Measurements from ENCODE around the gene KDM5B. TPM values are rescaled to one million over a fixed set of nuclear protein-coding genes. Genes with fewer than 3 reads are reported as not detected.

KDM5B gene
- total RNA-seq (10 to 100 TPM; 47.2 to 80.3 (median 56.1) TPM), polyA plus RNA-seq (10 to 100 TPM; 19.6 to 39.4 TPM)
- long read RNA-seq, donor 1, transcript KDM5B-235 (4 exons, 3,779 nt): major isoform, 6 of 68 reads
- long read RNA-seq, donor 1, partial matches to known transcripts: 52 of 68 reads
- long read RNA-seq, donor 1, other reads (novel, unspliced or antisense): 3 of 68 reads
- long read RNA-seq, donor 2, full-length matches to known transcripts: 51 of 111 reads
- long read RNA-seq, donor 2, partial matches to known transcripts: 60 of 111 reads
- long read RNA-seq, donor 2, other reads (novel, unspliced or antisense): 0 of 111 reads
- long read RNA-seq, donor 3, full-length matches to known transcripts: 10 of 16 reads
- long read RNA-seq, donor 3, partial matches to known transcripts: 4 of 16 reads
- long read RNA-seq, donor 3, other reads (novel, unspliced or antisense): 2 of 16 reads

DNA sequence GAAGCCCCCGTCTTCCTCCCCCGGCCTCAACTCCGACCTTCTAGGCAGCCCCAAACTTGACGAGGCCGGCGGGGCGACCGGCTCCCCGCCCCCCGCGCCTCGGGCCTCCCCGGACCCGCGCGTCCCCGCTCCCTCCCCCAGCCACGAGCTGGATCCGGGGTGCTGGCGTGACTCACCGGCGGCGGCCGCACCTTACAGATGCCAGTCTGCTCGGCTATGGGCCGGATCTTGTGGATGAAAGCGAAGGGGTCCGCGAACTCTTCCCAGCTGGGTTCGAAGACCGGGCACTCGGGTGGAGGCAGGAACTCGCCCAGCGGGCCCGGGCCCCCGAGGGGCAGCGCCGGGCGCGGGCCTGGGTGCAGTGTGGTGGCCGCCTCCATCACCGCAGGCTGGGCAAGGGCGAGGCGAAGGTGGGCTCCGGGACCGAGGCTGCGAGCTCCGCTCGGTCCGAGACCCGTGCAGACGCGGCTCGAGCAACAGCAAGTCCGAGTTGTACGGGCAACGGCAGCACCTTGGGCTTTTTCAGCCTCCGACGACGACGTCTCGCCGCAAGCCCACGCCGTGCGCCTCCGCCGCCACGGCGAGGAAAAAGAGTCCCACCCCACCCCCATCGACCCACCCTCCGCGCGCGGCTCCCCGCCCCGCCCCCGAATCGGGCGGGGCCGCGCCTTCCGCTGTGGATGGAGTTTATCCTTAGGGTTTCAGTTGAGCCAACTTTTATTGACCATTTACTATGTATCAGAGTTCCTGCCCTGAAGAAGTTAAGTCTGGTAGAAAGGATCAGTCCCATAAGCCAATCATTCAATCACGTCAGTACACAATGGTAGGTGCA, at the start of gene KDM5B:
Gene KDM5B (minus strand): TSS at position 496 of the 832 bp plus-strand sequence. CDS start 116 bp downstream, at position 380.
- Histone ChIP-seq H3K27ac (peak within 1 kb of the TSS; percentile 71 to 79), H3K27me3 (no peaks in the 10 kb centered on the region), H3K36me3 (no peaks in the 10 kb centered on the region), H3K4me1 (ENCODE audit: insufficient read depth) (peaks cover 9% of the 10 kb centered on the region), H3K9me3 (no peaks in the 10 kb centered on the region), H3K4me3 (peak within 1 kb of the TSS; percentile 68)
- peak; percentile 63 for TF ChIP-seq POLR2A (IDR thresholded peaks at IDR 0.05)
- TF ChIP-seq, protein P1, sequence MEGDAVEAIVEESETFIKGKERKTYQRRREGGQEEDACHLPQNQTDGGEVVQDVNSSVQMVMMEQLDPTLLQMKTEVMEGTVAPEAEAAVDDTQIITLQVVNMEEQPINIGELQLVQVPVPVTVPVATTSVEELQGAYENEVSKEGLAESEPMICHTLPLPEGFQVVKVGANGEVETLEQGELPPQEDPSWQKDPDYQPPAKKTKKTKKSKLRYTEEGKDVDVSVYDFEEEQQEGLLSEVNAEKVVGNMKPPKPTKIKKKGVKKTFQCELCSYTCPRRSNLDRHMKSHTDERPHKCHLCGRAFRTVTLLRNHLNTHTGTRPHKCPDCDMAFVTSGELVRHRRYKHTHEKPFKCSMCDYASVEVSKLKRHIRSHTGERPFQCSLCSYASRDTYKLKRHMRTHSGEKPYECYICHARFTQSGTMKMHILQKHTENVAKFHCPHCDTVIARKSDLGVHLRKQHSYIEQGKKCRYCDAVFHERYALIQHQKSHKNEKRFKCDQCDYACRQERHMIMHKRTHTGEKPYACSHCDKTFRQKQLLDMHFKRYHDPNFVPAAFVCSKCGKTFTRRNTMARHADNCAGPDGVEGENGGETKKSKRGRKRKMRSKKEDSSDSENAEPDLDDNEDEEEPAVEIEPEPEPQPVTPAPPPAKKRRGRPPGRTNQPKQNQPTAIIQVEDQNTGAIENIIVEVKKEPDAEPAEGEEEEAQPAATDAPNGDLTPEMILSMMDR (IDR thresholded peaks at IDR 0.05): no peak
- TF ChIP-seq EP300 (IDR thresholded peaks at IDR 0.05): no peak
- 1% methylated on average over 46 to 84 of the region's 84 CpGs for WGBS, 3 donors
- intact Hi-C loops (cut with DNase I): loop anchor here in 1 of 4 donors (1.0 kb wide), 1 partner anchor 27 kb away; no protein-coding TSS in a partner anchor
- peak; percentile 77 to 87 (median 83) for DNase-seq

DNA sequence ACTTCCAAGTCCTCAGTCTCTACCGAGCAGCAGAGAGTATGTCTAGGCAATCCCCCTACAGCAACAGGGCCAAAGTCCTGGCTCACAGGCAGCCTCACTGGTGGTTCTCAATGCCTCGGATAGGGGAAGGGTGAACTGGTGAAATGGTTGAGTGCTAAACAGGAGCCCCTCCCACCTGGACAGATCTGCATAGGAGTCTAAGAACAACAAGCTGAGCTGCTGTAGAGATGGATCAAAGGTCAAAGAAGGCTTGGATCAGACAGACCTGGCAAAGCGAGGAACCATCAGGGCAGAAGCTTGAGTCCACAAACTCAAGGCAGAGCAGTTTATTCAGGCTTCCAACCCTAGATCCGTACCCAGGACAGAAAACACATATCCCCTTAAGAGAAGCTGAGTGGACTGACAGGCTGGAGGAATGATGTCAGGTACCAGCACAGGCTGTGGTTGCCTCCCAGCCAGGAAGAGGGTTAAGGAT, 49.0 kb upstream of the KDM5B start:
- H3K27me3 ChIP-seq: no peaks in the 10 kb centered on the region
- no peaks in the 10 kb centered on the region for H3K36me3 ChIP-seq
- DNase-seq: no peak
- H3K27ac ChIP-seq: no peak overlapping the region
- 66 to 79% (median 78%) methylated on average over 4 of the region's 4 CpGs for whole genome bisulfite sequencing, 3 donors
- no peaks in the 10 kb centered on the region for H3K9me3 ChIP-seq
- intact Hi-C loops (cut with DNase I): loop anchor here in 1 of 4 donors (5.0 kb wide), 1 partner anchor 45 kb away; the partner anchor contains the start of gene PCAT6
- TF ChIP-seq, protein P1 (IDR thresholded peaks at IDR 0.05): no peak
- TF ChIP-seq EP300 (IDR thresholded peaks at IDR 0.05) (no peak), POLR2A (IDR thresholded peaks at IDR 0.05) (no peak)
- no peak overlapping the region for H3K4me3 ChIP-seq
- H3K4me1 ChIP-seq (ENCODE audit: insufficient read depth): peaks cover 3% of the 10 kb centered on the region

DNA sequence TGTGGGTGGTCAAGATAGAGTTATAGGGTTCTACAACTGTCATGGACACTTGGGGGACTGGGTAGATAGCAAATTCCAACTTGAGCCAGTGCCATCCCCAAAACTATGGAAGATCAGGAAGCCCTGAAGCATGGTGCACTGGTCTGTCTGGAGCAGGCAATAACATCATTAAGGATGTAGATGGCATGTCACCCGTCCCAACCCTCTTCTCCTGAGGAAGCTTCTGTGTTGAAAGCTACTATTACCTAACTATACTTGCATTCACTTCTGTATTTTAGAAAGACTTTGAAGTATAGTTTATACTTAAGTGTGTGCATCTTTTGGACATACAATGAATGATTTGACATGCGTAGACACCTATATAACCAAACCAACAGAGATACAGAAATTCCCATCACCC, 47.8 kb upstream of the KDM5B start:
- TF ChIP-seq, protein P1 (IDR thresholded peaks at IDR 0.05): no peak
- TF ChIP-seq EP300 (IDR thresholded peaks at IDR 0.05) (no peak), POLR2A (IDR thresholded peaks at IDR 0.05) (no peak)
- no peak for DNase-seq
- Histone ChIP-seq H3K4me3 (no peak overlapping the region), H3K9me3 (no peaks in the 10 kb centered on the region), H3K36me3 (no peaks in the 10 kb centered on the region), H3K27me3 (no peaks in the 10 kb centered on the region), H3K27ac (no peak overlapping the region), H3K4me1 (ENCODE audit: insufficient read depth) (peaks cover 3% of the 10 kb centered on the region)
- intact Hi-C loops (cut with DNase I): loop anchor here in 1 of 4 donors (5.0 kb wide), 1 partner anchor 44 kb away; the partner anchor contains the start of gene PCAT6
- WGBS, 3 donors: 96 to 97% (median 96%) methylated on average over 2 of the region's 2 CpGs

DNA sequence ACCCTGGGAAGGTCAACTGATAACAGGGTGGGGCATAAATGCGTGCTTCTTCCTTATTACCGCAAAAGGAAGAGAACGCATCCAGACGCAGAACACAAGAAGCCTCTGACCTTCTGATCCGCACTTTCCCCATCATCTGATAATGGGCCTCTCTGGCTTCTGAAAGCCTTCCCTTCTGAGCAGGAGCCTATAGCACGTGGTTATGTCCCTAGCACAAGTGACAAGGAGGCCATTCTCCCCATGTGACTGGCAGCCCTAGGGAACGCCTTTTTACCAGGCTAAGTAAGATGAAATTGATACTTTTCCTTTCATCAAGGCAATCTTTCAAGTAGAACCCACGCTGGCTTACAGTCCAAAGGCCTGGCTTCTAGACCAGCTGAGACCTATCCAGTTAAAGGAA, 46.6 kb upstream of the KDM5B start:
- no peak for TF ChIP-seq POLR2A (IDR thresholded peaks at IDR 0.05)
- Histone ChIP-seq H3K36me3 (no peaks in the 10 kb centered on the region), H3K9me3 (no peaks in the 10 kb centered on the region), H3K4me3 (no peak overlapping the region), H3K27me3 (no peaks in the 10 kb centered on the region), H3K4me1 (ENCODE audit: insufficient read depth) (peaks cover 3% of the 10 kb centered on the region), H3K27ac (no peak overlapping the region)
- intact Hi-C loops (cut with DNase I): loop anchor here in 1 of 4 donors (5.0 kb wide), 1 partner anchor 42 kb away; the partner anchor contains the start of gene PCAT6
- WGBS, 3 donors: 92 to 94% (median 93%) methylated on average over 8 of the region's 8 CpGs
- no peak for DNase-seq

All from ovary (tissue), 10 donors.